Liver (tissue), 9 donors: ENCODE measurements around the gene ELN. TPM values are rescaled to one million over a fixed set of nuclear protein-coding genes. Genes with fewer than 3 reads are reported as not detected.
A peak's percentile ranks its signal among the peaks of the same experiment; 100 is the strongest.

Experiments used
- DNase-seq: peaks from one replicate; pipeline ENCODE4 v3.0.0-alpha.2; 2017; ENCODE audit warnings: low spot score
- H3K27ac ChIP-seq, 2 donors: one replicate each; pipeline ENCODE4 v1.7.0; 2013; ENCODE audit warnings: inconsistent platforms in 2 of 2, low read length in 2 of 2, control low read depth in 1 of 2, low read depth in 1 of 2, mild to moderate bottlenecking in 1 of 2
- H3K27me3 ChIP-seq, 4 donors: one replicate each; pipeline versions ENCODE4 v1.6.1 to v1.7.0; 2013; ENCODE audit warnings: low read length in 3 of 4, inconsistent platforms in 1 of 4, mild to moderate bottlenecking in 1 of 4, moderate library complexity in 1 of 4; ENCODE audit not compliant: control insufficient read depth in 4 of 4, insufficient read depth in 4 of 4
- H3K36me3 ChIP-seq, 4 donors: one replicate each; pipeline versions ENCODE4 v1.6.1 to v1.7.0; 2013; ENCODE audit warnings: low read length in 3 of 4, mild to moderate bottlenecking in 3 of 4, low read depth in 1 of 4, moderate library complexity in 1 of 4; ENCODE audit not compliant: control insufficient read depth in 4 of 4, insufficient read depth in 3 of 4
- H3K4me1 ChIP-seq, 4 donors: one replicate each; pipeline versions ENCODE4 v1.6.1 to v1.7.0; 2013; ENCODE audit warnings: low read length in 3 of 4, mild to moderate bottlenecking in 3 of 4, moderate library complexity in 1 of 4; ENCODE audit not compliant: control insufficient read depth in 4 of 4, insufficient read depth in 4 of 4
- H3K4me3 ChIP-seq, 3 donors: one replicate each; pipeline versions ENCODE4 v1.6.1 to v1.7.0; 2013; ENCODE audit warnings: low read length in 3 of 3, control low read depth in 1 of 3, low read depth in 1 of 3, mild to moderate bottlenecking in 1 of 3
- H3K9ac ChIP-seq, 2 donors: one replicate each; pipeline ENCODE4 v1.7.0; 2013; ENCODE audit warnings: low read length in 2 of 2, mild to moderate bottlenecking in 2 of 2, moderate library complexity in 2 of 2, control low read depth in 1 of 2, low read depth in 1 of 2
- H3K9me3 ChIP-seq, 4 donors: one replicate each; pipeline versions ENCODE4 v1.6.1 to v1.7.0; 2013; ENCODE audit warnings: low read length in 3 of 4; ENCODE audit not compliant: control insufficient read depth in 4 of 4
- EGR1 ChIP-seq, 2 donors: IDR thresholded peaks; 2 replicates each; pipeline ENCODE4 v1.6.1; 2016 to 2018; ENCODE audit warnings: antibody characterized with exemption in 2 of 2, low read depth in 2 of 2
- FOXA1 ChIP-seq: IDR thresholded peaks from 2 replicates; pipeline ENCODE4 v1.6.1; 2016; ENCODE audit warnings: antibody characterized with exemption
- FOXA2 ChIP-seq: IDR thresholded peaks from 2 replicates; pipeline ENCODE4 v1.6.1; 2016; ENCODE audit warnings: antibody characterized with exemption
- GABPA ChIP-seq, 2 donors: IDR thresholded peaks in 1 of 2; conservative IDR thresholded peaks in 1 of 2; 2 replicates each; pipeline ENCODE4 v1.6.1; 2016; ENCODE audit warnings: antibody characterized with exemption in 2 of 2, mild to moderate bottlenecking in 1 of 2, moderate library complexity in 1 of 2
- HNF4A ChIP-seq, 2 donors: conservative IDR thresholded peaks; 2 replicates each; pipeline ENCODE4 v1.6.1; 2016; ENCODE audit warnings: antibody characterized with exemption in 2 of 2, mild to moderate bottlenecking in 2 of 2
- HNF4G ChIP-seq: IDR thresholded peaks from 2 replicates; pipeline ENCODE4 v1.6.1; 2016; ENCODE audit warnings: antibody characterized with exemption
- JUND ChIP-seq, 2 donors: IDR thresholded peaks; 2 replicates each; pipeline ENCODE4 v1.6.1; 2016; ENCODE audit warnings: antibody characterized with exemption in 2 of 2
- NR2F2 ChIP-seq: IDR thresholded peaks from 2 replicates; pipeline ENCODE4 v1.6.1; 2016; ENCODE audit warnings: antibody characterized with exemption
- RAD21 ChIP-seq, 2 donors: IDR thresholded peaks; 2 replicates each; pipeline ENCODE4 v1.6.1; 2016; ENCODE audit warnings: antibody characterized with exemption in 2 of 2, mild to moderate bottlenecking in 2 of 2
- RXRA ChIP-seq, 2 donors: IDR thresholded peaks; 2 replicates each; pipeline ENCODE4 v1.6.1; 2017 to 2018; ENCODE audit warnings: antibody characterized with exemption in 2 of 2, mild to moderate bottlenecking in 1 of 2
- SP1 ChIP-seq: IDR thresholded peaks from 2 replicates; pipeline ENCODE4 v1.6.1; 2018; ENCODE audit warnings: antibody characterized with exemption, mild to moderate bottlenecking
- TAF1 ChIP-seq: conservative IDR thresholded peaks from 2 replicates; pipeline ENCODE4 v1.6.1; 2016; ENCODE audit warnings: antibody characterized with exemption, mild to moderate bottlenecking
- YY1 ChIP-seq: IDR thresholded peaks from 2 replicates; pipeline ENCODE4 v1.6.1; 2016; ENCODE audit warnings: antibody characterized with exemption, mild to moderate bottlenecking
- WGBS: extraction: QIAGEN DNeasy Blood & Tissue Kit; methylation state at CpG from one replicate; pipeline ENCODE4 v1.1.7; 2013; 5-methylcytosine and 5-hydroxymethylcytosine counted together
- polyA plus RNA-seq, 2 donors: library from polyadenylated mRNA; stranded (reverse) in 1 of 2; unstranded in 1 of 2; fragments of 200-250 nt in 1 of 2; fragments of >200 nt in 1 of 2; fragmentation: Nextera tagmentation in 1 of 2; extraction: Ambion mirVana in 1 of 2; gene quantifications; one replicate each; pipeline versions ENCODE4 v1.2.1 to v1.2.3, GENCODE V29; 2013 to 2015
- total RNA-seq, 2 donors: library from RNA; depleted of rRNA; stranded (reverse); fragments of >200 nt; gene quantifications; one replicate each; pipeline ENCODE4 v1.2.3, GENCODE V29; 2014
- TF ChIP-seq, protein P1 (sequence below): IDR thresholded peaks from 2 replicates; pipeline ENCODE4 v1.6.1; 2016; ENCODE audit warnings: antibody characterized with exemption, mild to moderate bottlenecking
- TF ChIP-seq, protein P2 (sequence below): IDR thresholded peaks from 2 replicates; pipeline ENCODE4 v1.6.1; 2016; ENCODE audit warnings: antibody characterized with exemption
- TF ChIP-seq, protein P3 (sequence below): fragments of 150-350 bp; IDR thresholded peaks from 2 replicates; pipeline ENCODE4 v1.5.1; 2017; ENCODE audit warnings: improper control_type of control experiment, low read depth, low read length; ENCODE audit not compliant: missing input control
- donor health status: healthy.
- donor health status: healthy.
- donor health status: healthy.
- donor health status: healthy.
- donor health status: healthy.

The ELN gene
- total and polyA plus RNA-seq, 4 donors, result 2.7 to 16.3 (median 9.7) TPM

DNA sequence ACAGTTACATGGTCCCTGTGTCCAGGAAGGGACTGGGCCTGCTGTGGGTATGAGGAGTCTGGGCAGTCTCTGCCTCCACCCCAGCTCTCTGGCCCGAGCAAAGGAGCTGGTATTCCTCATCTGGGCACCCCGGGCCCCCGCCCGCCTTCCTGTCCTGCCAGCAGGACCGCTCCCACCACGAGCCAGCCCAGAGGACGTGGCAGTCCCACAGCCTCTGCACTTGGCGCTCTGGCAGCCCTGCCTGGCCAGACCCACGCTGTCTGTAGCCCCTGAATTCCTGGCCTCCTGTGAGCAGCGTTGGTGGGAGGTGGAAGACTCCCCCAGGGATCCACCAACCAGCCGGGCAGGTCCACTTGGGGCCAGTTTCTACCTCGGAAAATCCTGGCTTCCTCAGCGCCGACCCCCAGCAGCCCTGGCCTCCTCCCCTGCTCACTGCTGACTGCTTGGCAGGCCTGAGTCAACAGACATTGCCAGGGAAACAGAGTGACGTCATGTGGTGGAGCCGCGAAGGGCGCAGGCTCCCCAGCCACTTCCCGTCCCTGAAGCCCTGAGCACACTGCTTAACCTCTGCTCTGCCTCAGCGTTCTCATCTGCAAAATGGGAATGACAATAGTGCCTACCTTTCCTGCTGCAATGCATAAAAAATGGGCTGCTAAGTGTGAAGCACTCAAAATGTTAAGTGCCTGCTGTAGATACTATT is 34.0 kb downstream of the ELN start:
- Histone ChIP-seq H3K27ac (peak overlapping the region; percentile 84 to 86), H3K4me1 (peaks cover 3 to 15% (median 8%) of the 10 kb centered on the region in 4 donors), H3K27me3 (no peaks in the 10 kb centered on the region), H3K9me3 (no peaks in the 10 kb centered on the region), H3K4me3 (peak overlapping the region in 1 of 3 donors; percentile 34), H3K36me3 (no peaks in the 10 kb centered on the region), H3K9ac (peak overlapping the region; percentile 13 to 61)
- DNase-seq, result no peak
- TF ChIP-seq FOXA2 (peak; percentile 71), SP1 (peak; percentile 40), NR2F2 (peak; percentile 71), EGR1 (IDR thresholded peaks at IDR 0.05; ENCODE audit: low read depth in 2 of 2) (no peak), YY1 (no peak), RXRA (IDR thresholded peaks at IDR 0.05) (peak in 1 of 2 donors; percentile 42), TAF1 (no peak), JUND (IDR thresholded peaks at IDR 0.05) (peak; percentile 16 to 44), HNF4G (no peak), GABPA (IDR thresholded peaks at IDR 0.05 in 1 of 2, conservative IDR thresholded peaks at IDR 0.05 in 1 of 2) (peak in 1 of 2 donors; percentile 58), HNF4A (conservative IDR thresholded peaks at IDR 0.05) (peak; percentile 34 to 35)
- TF ChIP-seq, protein P1, sequence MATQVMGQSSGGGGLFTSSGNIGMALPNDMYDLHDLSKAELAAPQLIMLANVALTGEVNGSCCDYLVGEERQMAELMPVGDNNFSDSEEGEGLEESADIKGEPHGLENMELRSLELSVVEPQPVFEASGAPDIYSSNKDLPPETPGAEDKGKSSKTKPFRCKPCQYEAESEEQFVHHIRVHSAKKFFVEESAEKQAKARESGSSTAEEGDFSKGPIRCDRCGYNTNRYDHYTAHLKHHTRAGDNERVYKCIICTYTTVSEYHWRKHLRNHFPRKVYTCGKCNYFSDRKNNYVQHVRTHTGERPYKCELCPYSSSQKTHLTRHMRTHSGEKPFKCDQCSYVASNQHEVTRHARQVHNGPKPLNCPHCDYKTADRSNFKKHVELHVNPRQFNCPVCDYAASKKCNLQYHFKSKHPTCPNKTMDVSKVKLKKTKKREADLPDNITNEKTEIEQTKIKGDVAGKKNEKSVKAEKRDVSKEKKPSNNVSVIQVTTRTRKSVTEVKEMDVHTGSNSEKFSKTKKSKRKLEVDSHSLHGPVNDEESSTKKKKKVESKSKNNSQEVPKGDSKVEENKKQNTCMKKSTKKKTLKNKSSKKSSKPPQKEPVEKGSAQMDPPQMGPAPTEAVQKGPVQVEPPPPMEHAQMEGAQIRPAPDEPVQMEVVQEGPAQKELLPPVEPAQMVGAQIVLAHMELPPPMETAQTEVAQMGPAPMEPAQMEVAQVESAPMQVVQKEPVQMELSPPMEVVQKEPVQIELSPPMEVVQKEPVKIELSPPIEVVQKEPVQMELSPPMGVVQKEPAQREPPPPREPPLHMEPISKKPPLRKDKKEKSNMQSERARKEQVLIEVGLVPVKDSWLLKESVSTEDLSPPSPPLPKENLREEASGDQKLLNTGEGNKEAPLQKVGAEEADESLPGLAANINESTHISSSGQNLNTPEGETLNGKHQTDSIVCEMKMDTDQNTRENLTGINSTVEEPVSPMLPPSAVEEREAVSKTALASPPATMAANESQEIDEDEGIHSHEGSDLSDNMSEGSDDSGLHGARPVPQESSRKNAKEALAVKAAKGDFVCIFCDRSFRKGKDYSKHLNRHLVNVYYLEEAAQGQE, result peak; percentile 60
- TF ChIP-seq, protein P2, sequence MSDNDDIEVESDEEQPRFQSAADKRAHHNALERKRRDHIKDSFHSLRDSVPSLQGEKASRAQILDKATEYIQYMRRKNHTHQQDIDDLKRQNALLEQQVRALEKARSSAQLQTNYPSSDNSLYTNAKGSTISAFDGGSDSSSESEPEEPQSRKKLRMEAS, result no peak
- WGBS, result 27% methylated on average over 20 of the region's 20 CpGs

DNA sequence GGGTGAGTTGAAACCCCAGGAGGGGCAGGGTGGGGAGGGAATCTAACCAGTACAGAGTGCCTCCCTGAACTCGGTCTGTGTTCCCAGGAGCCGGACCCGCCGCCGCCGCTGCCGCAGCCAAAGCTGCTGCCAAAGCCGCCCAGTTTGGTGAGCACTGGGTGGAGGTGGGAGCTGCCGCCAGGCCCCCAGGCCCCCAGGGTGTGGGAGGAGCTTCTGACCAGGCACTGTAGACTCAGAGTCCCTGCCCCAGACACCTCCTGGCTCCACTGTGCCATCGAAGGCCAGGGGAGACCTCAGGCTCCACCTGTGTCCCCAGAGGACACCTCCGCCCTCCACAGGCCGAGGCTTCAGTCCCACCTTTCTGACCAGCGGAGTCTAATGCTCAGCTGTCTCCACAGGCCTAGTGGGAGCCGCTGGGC is 35.3 kb downstream of the ELN start:
- TF ChIP-seq, protein P2, result no peak
- TF ChIP-seq FOXA2 (no peak), JUND (IDR thresholded peaks at IDR 0.05) (no peak), FOXA1 (no peak), YY1 (no peak), RAD21 (IDR thresholded peaks at IDR 0.05) (no peak), EGR1 (IDR thresholded peaks at IDR 0.05; ENCODE audit: low read depth in 2 of 2) (no peak), TAF1 (no peak), GABPA (IDR thresholded peaks at IDR 0.05 in 1 of 2, conservative IDR thresholded peaks at IDR 0.05 in 1 of 2) (no peak), HNF4A (conservative IDR thresholded peaks at IDR 0.05) (no peak), HNF4G (no peak)
- TF ChIP-seq, protein P3, sequence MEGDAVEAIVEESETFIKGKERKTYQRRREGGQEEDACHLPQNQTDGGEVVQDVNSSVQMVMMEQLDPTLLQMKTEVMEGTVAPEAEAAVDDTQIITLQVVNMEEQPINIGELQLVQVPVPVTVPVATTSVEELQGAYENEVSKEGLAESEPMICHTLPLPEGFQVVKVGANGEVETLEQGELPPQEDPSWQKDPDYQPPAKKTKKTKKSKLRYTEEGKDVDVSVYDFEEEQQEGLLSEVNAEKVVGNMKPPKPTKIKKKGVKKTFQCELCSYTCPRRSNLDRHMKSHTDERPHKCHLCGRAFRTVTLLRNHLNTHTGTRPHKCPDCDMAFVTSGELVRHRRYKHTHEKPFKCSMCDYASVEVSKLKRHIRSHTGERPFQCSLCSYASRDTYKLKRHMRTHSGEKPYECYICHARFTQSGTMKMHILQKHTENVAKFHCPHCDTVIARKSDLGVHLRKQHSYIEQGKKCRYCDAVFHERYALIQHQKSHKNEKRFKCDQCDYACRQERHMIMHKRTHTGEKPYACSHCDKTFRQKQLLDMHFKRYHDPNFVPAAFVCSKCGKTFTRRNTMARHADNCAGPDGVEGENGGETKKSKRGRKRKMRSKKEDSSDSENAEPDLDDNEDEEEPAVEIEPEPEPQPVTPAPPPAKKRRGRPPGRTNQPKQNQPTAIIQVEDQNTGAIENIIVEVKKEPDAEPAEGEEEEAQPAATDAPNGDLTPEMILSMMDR, result no peak
- TF ChIP-seq, protein P1, result no peak
- Histone ChIP-seq H3K4me3 (no peak overlapping the region), H3K9me3 (no peaks in the 10 kb centered on the region), H3K4me1 (peaks cover 3 to 15% (median 8%) of the 10 kb centered on the region in 4 donors), H3K27me3 (no peaks in the 10 kb centered on the region), H3K36me3 (no peaks in the 10 kb centered on the region), H3K27ac (no peak overlapping the region), H3K9ac (no peak overlapping the region)
- DNase-seq, result no peak
- WGBS, result 95% methylated on average over 14 of the region's 14 CpGs
